ENCODE data around the gene NAP1L2. TPM values are rescaled to one million over a fixed set of nuclear protein-coding genes. Genes with fewer than 3 reads are reported as not detected.

Gene NAP1L2
- 2.0 and 2.4 TPM in 2 replicates for total RNA-seq

DNA sequence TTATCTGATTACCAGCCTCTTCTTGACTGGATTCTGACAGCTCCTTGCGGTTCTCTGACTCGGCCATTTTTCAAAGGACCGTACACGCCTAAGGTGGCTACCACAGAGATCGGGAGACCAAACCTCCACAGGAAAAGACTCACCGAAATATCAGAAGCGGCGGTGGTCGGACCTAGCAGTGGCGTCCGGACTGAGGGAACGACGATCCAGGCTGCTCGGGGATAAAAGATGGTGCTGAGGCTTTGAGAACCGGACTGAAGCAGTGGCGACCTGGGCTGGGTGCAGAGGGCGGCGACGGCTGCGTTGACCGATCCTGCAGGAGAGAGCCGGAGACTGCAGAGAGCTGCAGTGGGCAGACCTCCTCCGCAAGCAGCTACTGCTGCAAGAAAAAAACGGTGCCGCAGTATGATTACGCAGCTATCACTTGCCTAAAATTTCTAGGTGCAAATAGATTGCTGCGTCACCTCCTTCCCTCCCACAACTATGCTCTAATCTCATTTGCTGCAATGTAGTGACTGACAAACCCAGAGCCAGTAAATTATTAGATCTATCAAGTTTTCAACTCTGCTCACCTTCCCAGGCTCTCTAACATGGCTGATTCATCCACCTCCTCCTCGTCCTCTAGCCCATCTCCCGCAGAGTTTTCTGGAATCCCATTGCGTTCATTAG is at the start of gene NAP1L2:
NAP1L2 (minus strand) TSS at position 426 of the 669 bp plus-strand sequence; CDS start at position 67, 359 bp downstream.

Other genes with a start within 250 kb of the NAP1L2 start
- gene PABPC1L2B, start 211.9 kb downstream of the NAP1L2 start, total RNA-seq: not detected in 2 replicates
- not detected in 2 replicates for gene PABPC1L2A, start 135.3 kb downstream of the NAP1L2 start, total RNA-seq
- gene CDX4, start 232.2 kb upstream of the NAP1L2 start, total RNA-seq: not detected in 2 replicates